Calu3 (cell line): Measurements from ENCODE around the gene EIF4EBP2. TPM values are rescaled to one million over a fixed set of nuclear protein-coding genes. Genes with fewer than 3 reads are reported as not detected.

Source experiments
- BruUV-seq: library from RNA; stranded (reverse); fragments of 400-500 nt; replicated peaks from 2 replicates; lab custom pipeline; 2021; lab: Mats Ljungman, UMichigan
- CTCF ChIA-PET: fragments of 300-600 bp; sonication (Branson Sonifier 250); formaldehyde crosslinking; loops from one replicate; lab custom pipeline; 2022; ENCODE audit warnings: antibody characterized with exemption; lab: Charles Lee
- DNase-seq: peaks from one replicate; pipeline ENCODE4 v3.0.0; 2022
- H3K27ac Mint-ChIP-seq: one replicate; pipeline ENCODE4 v1.8.0; 2022; ENCODE audit warnings: mixed read lengths; ENCODE audit not compliant: unreplicated experiment
- H3K27me3 Mint-ChIP-seq: one replicate; pipeline ENCODE4 v1.8.0; 2022; ENCODE audit warnings: mixed read lengths; ENCODE audit not compliant: unreplicated experiment
- H3K36me3 Mint-ChIP-seq: one replicate; pipeline ENCODE4 v1.8.0; 2022; ENCODE audit warnings: mild to moderate bottlenecking, moderate library complexity, mixed read lengths; ENCODE audit not compliant: insufficient read depth, unreplicated experiment
- H3K4me1 Mint-ChIP-seq: one replicate; pipeline ENCODE4 v1.8.0; 2022; ENCODE audit warnings: mild to moderate bottlenecking, low read depth, mixed read lengths; ENCODE audit not compliant: unreplicated experiment
- H3K4me3 Mint-ChIP-seq: one replicate; pipeline ENCODE4 v1.8.0; 2022; ENCODE audit warnings: mild to moderate bottlenecking, low read depth, moderate library complexity, mixed read lengths; ENCODE audit not compliant: unreplicated experiment
- H3K9me3 Mint-ChIP-seq: one replicate; pipeline ENCODE4 v1.8.0; 2022; ENCODE audit warnings: low read depth, mixed read lengths; ENCODE audit not compliant: unreplicated experiment
- CTCF ChIP-seq: fragments of 200-600 bp; IDR thresholded peaks from one replicate; pipeline ENCODE4 v1.8.0; 2022; ENCODE audit warnings: antibody characterized with exemption; ENCODE audit not compliant: unreplicated experiment
- intact Hi-C: fragments of 100-400 bp; cut with micrococcal nuclease; formaldehyde crosslinking; loops from one replicate; pipeline ENCODE4 v1.10.0; 2022; ENCODE audit not compliant: unreplicated experiment
- total RNA-seq: library from RNA; stranded (reverse); gene quantifications from 2 replicates; pipeline ENCODE4 v1.2.3, GENCODE V29; 2022

The EIF4EBP2 gene
- total RNA-seq, 1 experiment from 2014 or later: 54.7 TPM

GRCh38 chr10:70459774-70460490 lies 56.0 kb downstream of the EIF4EBP2 start:
- Mint-ChIP-seq H3K27me3 (peaks cover 79% of the 10 kb centered on the region), H3K4me1 (no peaks in the 10 kb centered on the region), H3K4me3 (no peak overlapping the region), H3K36me3 (no peaks in the 10 kb centered on the region), H3K27ac (no peak overlapping the region), H3K9me3 (no peaks in the 10 kb centered on the region)
- no peak for DNase-seq
- CTCF ChIA-PET: interaction anchor here (0.9 to 2.0 kb wide), 2 partner anchors 69 to 82 kb away, joined by 3 to 15 read pairs; no protein-coding TSS in a partner anchor
- intact Hi-C loops: loop anchor here (2.0 kb wide), 1 partner anchor 299 kb away; no protein-coding TSS in a partner anchor
- no TSS peak for BruUV-seq
- TF ChIP-seq CTCF: no peak

DNA sequence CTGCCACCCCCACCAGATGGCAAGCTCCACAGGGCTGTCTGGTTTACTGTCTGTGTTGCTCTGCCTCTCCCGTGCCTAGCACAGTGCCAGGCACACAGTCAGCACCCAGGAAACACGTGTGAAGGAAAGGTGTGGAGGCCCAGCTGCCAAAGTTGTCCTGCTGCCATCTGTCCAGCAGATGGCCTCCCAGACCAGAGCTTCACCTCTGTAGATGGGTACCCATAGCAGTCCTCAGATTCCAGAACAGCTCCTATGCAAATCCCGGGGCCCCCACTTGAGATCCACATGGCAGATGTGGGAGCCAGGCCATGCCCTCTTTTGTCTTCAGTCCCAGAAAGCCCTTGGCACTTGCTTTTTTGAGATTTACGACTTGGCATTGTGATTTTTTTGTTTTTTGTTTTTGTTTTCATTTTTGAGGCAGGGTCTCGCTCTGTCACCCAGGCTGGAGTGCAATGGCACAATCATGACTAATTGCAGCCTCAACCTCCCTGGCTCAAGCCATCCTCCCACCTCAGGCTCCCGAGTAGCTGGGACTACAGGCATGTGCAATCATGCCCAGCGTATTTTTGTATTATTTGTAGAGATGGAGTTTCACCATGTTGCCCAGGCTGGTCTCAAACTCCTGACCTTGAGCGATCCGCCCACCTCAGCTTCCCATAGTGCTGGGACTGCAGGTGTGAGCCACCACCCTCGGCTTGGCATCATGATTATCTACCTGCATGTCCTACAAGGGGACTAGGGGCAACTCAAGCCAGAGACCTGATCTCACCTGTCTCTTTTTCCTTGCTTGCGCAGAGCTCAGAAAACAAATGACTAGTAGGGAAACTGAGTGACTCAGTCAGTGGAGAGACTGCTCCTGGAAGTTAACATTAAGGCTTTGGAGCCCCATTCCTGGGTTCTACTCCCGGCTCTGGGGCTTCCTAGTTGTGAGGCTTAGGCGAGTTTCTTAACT lies 57.7 kb downstream of the EIF4EBP2 start:
- H3K4me3 Mint-ChIP-seq: no peak overlapping the region
- peak; percentile 96 for TF ChIP-seq CTCF
- peaks cover 76% of the 10 kb centered on the region for H3K27me3 Mint-ChIP-seq
- BruUV-seq: no TSS peak
- CTCF ChIA-PET: interaction anchor here (0.6 to 2.3 kb wide), 12 partner anchors 11 to 926 kb away, joined by 3 to 15 read pairs (median 4); no protein-coding TSS in a partner anchor
- no peak overlapping the region for H3K27ac Mint-ChIP-seq
- H3K9me3 Mint-ChIP-seq: no peaks in the 10 kb centered on the region
- no peaks in the 10 kb centered on the region for H3K4me1 Mint-ChIP-seq
- intact Hi-C loops: loop anchor here (1.0 to 2.0 kb wide), 2 partner anchors 79 to 297 kb away; no protein-coding TSS in a partner anchor
- no peaks in the 10 kb centered on the region for H3K36me3 Mint-ChIP-seq
- peak; percentile 68 for DNase-seq

GRCh38 chr10:70462349-70462984 lies 58.5 kb downstream of the EIF4EBP2 start:
- H3K36me3 Mint-ChIP-seq: no peaks in the 10 kb centered on the region
- peak; percentile 66 for DNase-seq
- H3K9me3 Mint-ChIP-seq: no peaks in the 10 kb centered on the region
- no peak for TF ChIP-seq CTCF
- H3K4me1 Mint-ChIP-seq: no peaks in the 10 kb centered on the region
- H3K4me3 Mint-ChIP-seq: no peak overlapping the region
- CTCF ChIA-PET: interaction anchor here (1.6 to 2.3 kb wide), 2 partner anchors 15 to 75 kb away, joined by 4 to 9 read pairs; no protein-coding TSS in a partner anchor
- BruUV-seq: no TSS peak
- no peak overlapping the region for H3K27ac Mint-ChIP-seq
- peaks cover 76% of the 10 kb centered on the region for H3K27me3 Mint-ChIP-seq
- intact Hi-C loops: no loop called here

GRCh38 chr10:70465278-70465677 lies 61.3 kb downstream of the EIF4EBP2 start:
- Mint-ChIP-seq H3K4me1 (no peaks in the 10 kb centered on the region), H3K36me3 (no peaks in the 10 kb centered on the region), H3K27ac (no peak overlapping the region), H3K4me3 (no peak overlapping the region), H3K27me3 (peaks cover 76% of the 10 kb centered on the region), H3K9me3 (no peaks in the 10 kb centered on the region)
- TF ChIP-seq CTCF: no peak
- no TSS peak for BruUV-seq
- intact Hi-C loops: no loop called here
- DNase-seq: no peak
- CTCF ChIA-PET: no interaction called here
